GM23248 (cell line): Measurements from ENCODE around the gene BRAF.

Source experiments
- EZH2 ChIP-seq: fragments of 200-600 bp; sonication (generic); IDR thresholded peaks from 2 replicates; pipeline ENCODE4 v1.6.1; 2018; ENCODE audit warnings: antibody characterized with exemption, mild to moderate bottlenecking; ENCODE audit not compliant: insufficient read depth, poor library complexity, severe bottlenecking
- EZH2phosphoT487 ChIP-seq: fragments of 200-600 bp; sonication (generic); IDR thresholded peaks from 2 replicates; pipeline ENCODE4 v1.6.1; 2018; ENCODE audit warnings: antibody characterized with exemption, moderate library complexity, mild to moderate bottlenecking, low read depth; ENCODE audit not compliant: insufficient read depth

DNA sequence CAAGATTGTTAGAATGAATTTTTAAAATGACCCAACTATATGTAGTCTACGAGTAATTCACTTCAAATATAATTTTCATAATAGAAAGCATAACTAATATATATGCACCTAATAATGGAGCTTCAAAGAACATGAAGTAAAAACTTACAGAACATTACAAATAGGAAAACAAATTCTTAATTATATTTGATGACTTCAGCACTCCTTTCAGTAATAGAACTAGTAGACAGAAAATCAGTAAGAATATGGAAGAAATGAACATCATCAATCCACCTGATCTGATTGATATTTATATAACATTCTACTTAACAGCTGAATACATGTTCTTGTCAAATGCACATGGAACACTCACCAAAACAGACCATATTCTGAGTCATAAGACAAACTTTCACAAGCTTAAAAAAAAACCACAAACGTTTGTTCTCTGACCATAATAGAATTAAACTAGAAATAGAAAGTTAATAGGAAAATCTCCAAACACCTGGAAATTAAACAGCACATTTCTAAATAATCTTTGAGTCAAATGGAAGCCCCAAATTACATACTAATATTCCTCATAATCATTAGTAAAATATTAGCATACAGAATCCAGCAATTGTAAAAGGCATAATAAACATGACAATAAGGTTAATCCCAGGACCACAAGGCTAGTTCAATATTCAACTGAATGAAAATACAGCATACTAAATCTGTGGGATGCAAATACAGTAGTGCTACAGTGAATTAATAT lies 48.0 kb downstream of the BRAF start:
- TF ChIP-seq EZH2 (no peak), EZH2phosphoT487 (no peak)
